H1 (cell line): Measurements from ENCODE around the gene POLR2F. TPM values are rescaled to one million over a fixed set of nuclear protein-coding genes. Genes with fewer than 3 reads are reported as not detected.

ENCODE experiments used
- CTBP2 ChIP-seq: IDR thresholded peaks from 2 replicates; pipeline ENCODE4 v1.7.0; 2011; ENCODE audit warnings: borderline replicate concordance, mild to moderate bottlenecking, moderate library complexity, mixed read lengths, low read length; ENCODE audit not compliant: insufficient read depth, insufficient read length
- HDAC6 ChIP-seq: IDR thresholded peaks from one replicate; pipeline ENCODE4 v1.7.1; 2012; ENCODE audit warnings: low read depth, mild to moderate bottlenecking, inconsistent platforms, low read length, moderate library complexity
- NANOG ChIP-seq: IDR thresholded peaks from 2 replicates; pipeline ENCODE4 v1.6.1; 2011; ENCODE audit warnings: low read length, low read depth, mild to moderate bottlenecking, inconsistent platforms; ENCODE audit not compliant: insufficient read depth, poor library complexity, severe bottlenecking
- SP2 ChIP-seq: IDR thresholded peaks from 2 replicates; pipeline ENCODE4 v1.6.1; 2012; ENCODE audit warnings: mild to moderate bottlenecking, low read length, inconsistent platforms
- SRF ChIP-seq: IDR thresholded peaks from 2 replicates; pipeline ENCODE4 v1.6.1; 2011; ENCODE audit warnings: mild to moderate bottlenecking, low read depth, low read length, moderate library complexity
- polyA plus RNA-seq, 7 experiments: library from polyadenylated mRNA; depleted of rRNA in 3 of 7; stranded (reverse) in 5 of 7; unstranded in 2 of 7; fragments of >200 nt in 5 of 7; fragments of 200-250 nt in 2 of 7; gene quantifications; 1 replicate in 5 of 7; 2 replicates in 1 of 7; 4 replicates in 1 of 7; pipeline versions ENCODE4 v1.2.1 to v1.2.3, GENCODE V29; 2011 to 2013; ENCODE audit warnings: missing spikeins in 2 of 7, mixed read lengths in 2 of 7
- total RNA-seq: library from RNA; stranded (reverse); fragmentation: NEBNext Ultra II Directional; extraction: Animal tissue kit (Norgen Biotek cat#: 25700); gene quantifications from 2 replicates; pipeline ENCODE4 v1.2.1, GENCODE V29; 2021

POLR2F gene
- total and polyA plus RNA-seq, 2 of the 8 experiments (the other 6 are each of a cell fraction or from before 2014, with no cell fraction given), result 150 to 176 TPM

DNA sequence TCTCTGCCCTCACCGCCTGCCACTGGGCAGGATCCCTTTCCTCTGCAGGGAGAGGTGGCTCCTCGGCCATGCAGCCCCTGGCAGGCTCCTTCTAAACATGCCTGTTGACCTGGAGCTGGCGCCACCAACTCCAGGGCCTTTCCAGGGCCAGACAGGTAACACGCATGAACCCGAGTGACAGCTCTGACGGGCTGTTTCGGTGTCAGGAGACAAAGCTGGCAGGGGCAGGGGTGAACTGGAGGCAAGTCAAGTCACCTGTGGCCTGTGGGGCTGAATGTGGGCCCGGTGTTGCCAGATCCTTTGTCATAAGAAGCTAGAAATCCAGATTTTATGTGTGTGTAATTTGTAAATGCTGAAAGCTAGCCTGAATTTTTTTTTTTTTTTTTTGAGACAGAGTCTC lies 11.4 kb upstream of the POLR2F start (continued):
- TF ChIP-seq SP2, result no peak
- TF ChIP-seq HDAC6, result no peak
- no peak for TF ChIP-seq CTBP2
- no peak for TF ChIP-seq NANOG
- no peak for TF ChIP-seq SRF
- TF ChIP-seq, all 59 proteins: peak for 0
